Measurements from ENCODE around the gene SCAMP3. TPM values are rescaled to one million over a fixed set of nuclear protein-coding genes. Genes with fewer than 3 reads are reported as not detected.

SCAMP3 gene
- total RNA-seq, 1 donor from 2014 or later: 152 TPM

GRCh38 chr1:155206891-155207805 is 55.0 kb downstream of the SCAMP3 start:
- intact Hi-C loops (cut with micrococcal nuclease): loop anchor here (2.0 to 5.0 kb wide), 3 partner anchors 55 to 386 kb away; partner anchors contain the start of genes RUSC1 and SCAMP3
- peak overlapping the region; percentile 62 for H3K4me3 Mint-ChIP-seq

More at GRCh38 chr1:155206891-155207805, 55.0 kb downstream of the SCAMP3 start:
- Mint-ChIP-seq H3K4me1 (peaks cover 29% of the 10 kb centered on the region), H3K27ac (peak overlapping the region; percentile 83), H3K27me3 (no peaks in the 10 kb centered on the region), H3K36me3 (ENCODE audit: low read depth) (peaks cover 4% of the 10 kb centered on the region), H3K9me3 (no peaks in the 10 kb centered on the region)
- DNase-seq: peak; percentile 97

Other genes with a start within 250 kb of the SCAMP3 start
- 0.16 TPM in 1 of 2 replicates, not detected in the other for gene DCST2, start 228.6 kb downstream of the SCAMP3 start, total RNA-seq
- not detected in 2 replicates for gene DCST1, start 228.5 kb downstream of the SCAMP3 start, total RNA-seq
- 79.7 and 84.5 TPM in 2 replicates for gene ADAM15, start 211.0 kb downstream of the SCAMP3 start, total RNA-seq
- 5.8 and 6.2 TPM in 2 replicates for gene EFNA4, start 198.6 kb downstream of the SCAMP3 start, total RNA-seq
- gene EFNA3, start 183.5 kb downstream of the SCAMP3 start, total RNA-seq: 3.6 and 4.4 TPM in 2 replicates
- 0.24 TPM in 1 of 2 replicates, not detected in the other for gene EFNA1, start 134.5 kb downstream of the SCAMP3 start, total RNA-seq
- gene SLC50A1, start 126.5 kb downstream of the SCAMP3 start, total RNA-seq: 46.2 and 46.3 TPM in 2 replicates
- gene DPM3, start 121.8 kb downstream of the SCAMP3 start, total RNA-seq: 34.5 and 37.2 TPM in 2 replicates
- 244 and 245 TPM in 2 replicates for gene KRTCAP2, start 89.1 kb downstream of the SCAMP3 start, total RNA-seq
- gene TRIM46, start 88.5 kb downstream of the SCAMP3 start, total RNA-seq: 9.4 and 10.7 TPM in 2 replicates
- gene THBS3, start 54.5 kb downstream of the SCAMP3 start, total RNA-seq: 10.5 and 10.6 TPM in 2 replicates
- 62.4 and 64.7 TPM in 2 replicates for gene MTX1, start 53.7 kb downstream of the SCAMP3 start, total RNA-seq
- gene ENTREP3, start 6.9 kb downstream of the SCAMP3 start, total RNA-seq: 45.1 and 46.2 TPM in 2 replicates
- 86.2 and 90.6 TPM in 2 replicates for gene CLK2, start 11.1 kb upstream of the SCAMP3 start, total RNA-seq
- 3.2 and 3.8 TPM in 2 replicates for gene HCN3, start 15.1 kb upstream of the SCAMP3 start, total RNA-seq
- 0.09 TPM in 1 of 2 replicates, not detected in the other for gene PKLR, start 39.1 kb upstream of the SCAMP3 start, total RNA-seq
- 321 and 324 TPM in 2 replicates for gene FDPS, start 46.5 kb upstream of the SCAMP3 start, total RNA-seq
- gene RUSC1, start 58.5 kb upstream of the SCAMP3 start, total RNA-seq: 29.9 and 30.1 TPM in 2 replicates

All from activated CD4-positive, alpha-beta T cell treated with anti-CD3 and anti-CD28 coated beads, Interleukin-2, amount 10 ng/mL, durations not matched to agents 24 days and 14 days (primary cell).